ENCODE measurements around the gene TAF1D.
"Not testable (repeated sequence)": the region's sequence is repeated elsewhere in the genome, so short reads cannot be mapped to it uniquely, and the experiment has no call there.

Gene TAF1D

GRCh38 chr11:93747122-93747521 is 5.8 kb upstream of the TAF1D start:
- DNase-seq (ENCODE audit: low read depth), result no peak

GRCh38 chr11:93746101-93746500 is 4.8 kb upstream of the TAF1D start:
- no peak for DNase-seq (ENCODE audit: low read depth)

- DNase-seq (ENCODE audit: low read depth), result not testable (repeated sequence)
Measured at GRCh38 chr11:93745005-93745755, 3.9 kb upstream of the TAF1D start.

- DNase-seq (ENCODE audit: low read depth), result no peak
Measured at GRCh38 chr11:93744669-93745004, 3.3 kb upstream of the TAF1D start.

GRCh38 chr11:93743291-93743690 is 2.0 kb upstream of the TAF1D start:
- no peak for DNase-seq (ENCODE audit: low read depth)

- no peak for DNase-seq (ENCODE audit: low read depth)
Measured at GRCh38 chr11:93741882-93742226, 559 bp upstream of the TAF1D start.

GRCh38 chr11:93740730-93741093 is 583 bp downstream of the TAF1D start:
- DNase-seq (ENCODE audit: low read depth), result peak; percentile 69

GRCh38 chr11:93740031-93740729 is 1.1 kb downstream of the TAF1D start:
- peak; percentile 77 for DNase-seq (ENCODE audit: low read depth)

- DNase-seq (ENCODE audit: low read depth), result no peak
Measured at GRCh38 chr11:93738647-93739081, 2.6 kb downstream of the TAF1D start.

GRCh38 chr11:93737904-93738612 is 3.2 kb downstream of the TAF1D start:
- DNase-seq (ENCODE audit: low read depth), result no peak

- DNase-seq (ENCODE audit: low read depth), result no peak
Measured at GRCh38 chr11:93736129-93736528, 5.2 kb downstream of the TAF1D start.

GRCh38 chr11:93735627-93736026 is 5.7 kb downstream of the TAF1D start:
- no peak for DNase-seq (ENCODE audit: low read depth)

- no peak for DNase-seq (ENCODE audit: low read depth)
Measured at GRCh38 chr11:93734427-93735222, 6.7 kb downstream of the TAF1D start.

GRCh38 chr11:93733474-93733873 is 7.8 kb downstream of the TAF1D start:
- no peak for DNase-seq (ENCODE audit: low read depth)

GRCh38 chr11:93732237-93732892 is 8.9 kb downstream of the TAF1D start:
- no peak for DNase-seq (ENCODE audit: low read depth)

GRCh38 chr11:93730108-93731107 is 10.9 kb downstream of the TAF1D start:
- DNase-seq (ENCODE audit: low read depth), result no peak

- no peak for DNase-seq (ENCODE audit: low read depth)
Measured at GRCh38 chr11:93729129-93729616, 12.1 kb downstream of the TAF1D start.

GRCh38 chr11:93728792-93729128 is 12.5 kb downstream of the TAF1D start:
- DNase-seq (ENCODE audit: low read depth), result no peak

GRCh38 chr11:93727985-93728791 is 13.1 kb downstream of the TAF1D start:
- DNase-seq (ENCODE audit: low read depth), result no peak

- DNase-seq (ENCODE audit: low read depth), result no peak
Measured at GRCh38 chr11:93724089-93724488, 17.2 kb downstream of the TAF1D start.

Data from HS-27A (cell line).